BLaER1 treated with 17β-estradiol and CSF1 and Interleukin-3, amounts not matched to agents 10 nM and 100 nM (cell line): Measurements from ENCODE around the gene POLR3K.

Source experiments
- H3K27ac ChIP-seq, 11 experiments: shearing (Covaris generic); formaldehyde crosslinking; 2 replicates each; pipeline ENCODE4 v1.8.1; 2022
- H3K27me3 ChIP-seq, 11 experiments: shearing (Covaris generic); formaldehyde crosslinking; 2 replicates each; pipeline ENCODE4 v1.8.1; 2022
- H3K36me3 ChIP-seq, 11 experiments: shearing (Covaris generic); formaldehyde crosslinking; 2 replicates each; pipeline ENCODE4 v1.8.1; 2022
- H3K4me1 ChIP-seq, 10 experiments: shearing (Covaris generic); formaldehyde crosslinking; 2 replicates each; pipeline ENCODE4 v1.8.1; 2022
- H3K4me2 ChIP-seq, 11 experiments: shearing (Covaris generic); formaldehyde crosslinking; 2 replicates each; pipeline ENCODE4 v1.8.1; 2022
- H3K4me3 ChIP-seq, 10 experiments: shearing (Covaris generic); formaldehyde crosslinking; 2 replicates each; pipeline ENCODE4 v1.8.1; 2022
- H3K9ac ChIP-seq, 11 experiments: shearing (Covaris generic); formaldehyde crosslinking; 2 replicates each; pipeline ENCODE4 v1.8.1; 2022
- H3K9me3 ChIP-seq, 11 experiments: shearing (Covaris generic); formaldehyde crosslinking; replicated peaks in 1 of 11; 2 replicates each; pipeline ENCODE4 v1.8.1; 2022
- H4K20me1 ChIP-seq, 11 experiments: shearing (Covaris generic); formaldehyde crosslinking; 2 replicates each; pipeline ENCODE4 v1.8.1; 2022
- Cebpa-rat ChIP-seq, 11 experiments: shearing (Covaris generic); IDR thresholded peaks; 2 replicates each; pipeline ENCODE4 v1.8.1; 2022

POLR3K gene

GRCh38 chr16:92431-93339 lies 39.3 kb upstream of the POLR3K start:
- Histone ChIP-seq H3K4me2 (no peak overlapping the region), H3K9me3 (no peaks in the 10 kb centered on the region), H3K27me3 (no peaks in the 10 kb centered on the region), H3K27ac (no peak overlapping the region; a peak in 1 of 22 replicates), H3K4me1 (peaks cover 5 to 39% (median 20%) of the 10 kb centered on the region in 10 experiments; a peak in 15 of 20 replicates), H4K20me1 (peaks cover 6 to 87% (median 37%) of the 10 kb centered on the region in 11 experiments; a peak in 18 of 22 replicates), H3K36me3 (peaks cover 62 to 85% (median 73%) of the 10 kb centered on the region in 11 experiments), H3K9ac (no peak overlapping the region; a peak in 1 of 22 replicates), H3K4me3 (no peak overlapping the region)
- no peak for TF ChIP-seq Cebpa-rat (IDR thresholded peaks at IDR 0.05)

GRCh38 chr16:91484-91883 lies 38.1 kb upstream of the POLR3K start:
- Histone ChIP-seq H3K27ac (peak overlapping the region in 1 of 11 experiments; percentile 38; a peak in 2 of 22 replicates), H4K20me1 (peaks cover 0 to 82% (median 34%) of the 10 kb centered on the region in 11 experiments; a peak in 15 of 22 replicates), H3K4me2 (no peak overlapping the region), H3K9ac (peak overlapping the region in 3 of 11 experiments; percentile 33 to 41 (median 35); a peak in 3 of 22 replicates), H3K4me3 (no peak overlapping the region), H3K36me3 (peaks cover 69 to 93% (median 80%) of the 10 kb centered on the region in 11 experiments), H3K27me3 (no peaks in the 10 kb centered on the region), H3K4me1 (peaks cover 5 to 40% (median 27%) of the 10 kb centered on the region in 10 experiments), H3K9me3 (no peaks in the 10 kb centered on the region)
- TF ChIP-seq Cebpa-rat (IDR thresholded peaks at IDR 0.05) = no peak

- no peaks in the 10 kb centered on the region for H3K9me3 ChIP-seq
- TF ChIP-seq Cebpa-rat (IDR thresholded peaks at IDR 0.05) = no peak
- H4K20me1 ChIP-seq = peaks cover 0 to 87% (median 47%) of the 10 kb centered on the region in 11 experiments; a peak in 16 of 22 replicates
- H3K4me3 ChIP-seq = no peak overlapping the region
- peak overlapping the region in 4 of 11 experiments; percentile 7 to 47 (median 18); a peak in 5 of 22 replicates for H3K27ac ChIP-seq
- no peaks in the 10 kb centered on the region for H3K27me3 ChIP-seq
- H3K4me2 ChIP-seq = no peak overlapping the region; a peak in 1 of 22 replicates
- H3K9ac ChIP-seq = peak overlapping the region in 6 of 11 experiments; percentile 7 to 27 (median 14); a peak in 4 of 22 replicates
- peaks cover 23 to 59% (median 45%) of the 10 kb centered on the region in 10 experiments for H3K4me1 ChIP-seq
- peaks cover 75 to 94% (median 80%) of the 10 kb centered on the region in 11 experiments for H3K36me3 ChIP-seq
Measured at GRCh38 chr16:89391-90302, 36.2 kb upstream of the POLR3K start.

GRCh38 chr16:88613-89012 lies 35.2 kb upstream of the POLR3K start:
- no peak for TF ChIP-seq Cebpa-rat (IDR thresholded peaks at IDR 0.05)
- Histone ChIP-seq H3K36me3 (peaks cover 65 to 85% (median 79%) of the 10 kb centered on the region in 11 experiments), H3K27ac (peak overlapping the region in 5 of 11 experiments; percentile 7 to 47 (median 23); a peak in 3 of 22 replicates), H3K9ac (0 out of 22 replicates have a peak overlapping the region, but pooled peaks of 1 of the 11 experiments have one; percentile 7), H3K4me1 (peaks cover 34 to 69% (median 56%) of the 10 kb centered on the region in 10 experiments), H3K4me3 (no peak overlapping the region), H3K4me2 (peak overlapping the region in 4 of 11 experiments; percentile 29 to 52 (median 33); a peak in 5 of 22 replicates), H3K9me3 (no peaks in the 10 kb centered on the region), H4K20me1 (peaks cover 6 to 88% (median 47%) of the 10 kb centered on the region in 11 experiments; a peak in 16 of 22 replicates), H3K27me3 (no peaks in the 10 kb centered on the region)

GRCh38 chr16:86483-86952 lies 33.1 kb upstream of the POLR3K start:
- H3K4me3 ChIP-seq = peak overlapping the region in 2 of 10 experiments; percentile 24 to 50; a peak in 2 of 20 replicates
- no peaks in the 10 kb centered on the region for H3K9me3 ChIP-seq
- peaks cover 6 to 83% (median 35%) of the 10 kb centered on the region in 11 experiments; a peak in 16 of 22 replicates for H4K20me1 ChIP-seq
- H3K4me2 ChIP-seq = peak overlapping the region; percentile 78 to 99 (median 93); a peak in 21 of 22 replicates
- peaks cover 64 to 88% (median 75%) of the 10 kb centered on the region in 11 experiments for H3K36me3 ChIP-seq
- H3K9ac ChIP-seq = peak overlapping the region; percentile 50 to 82 (median 75); a peak in 20 of 22 replicates
- peaks cover 52 to 81% (median 75%) of the 10 kb centered on the region in 10 experiments for H3K4me1 ChIP-seq
- TF ChIP-seq Cebpa-rat (IDR thresholded peaks at IDR 0.05) = no peak
- no peaks in the 10 kb centered on the region for H3K27me3 ChIP-seq
- H3K27ac ChIP-seq = peak overlapping the region in 10 of 11 experiments; percentile 56 to 99 (median 88); a peak in 17 of 22 replicates

- H4K20me1 ChIP-seq = peaks cover 6 to 77% (median 35%) of the 10 kb centered on the region in 11 experiments; a peak in 16 of 22 replicates
- H3K36me3 ChIP-seq = peaks cover 63 to 88% (median 73%) of the 10 kb centered on the region in 11 experiments
- TF ChIP-seq Cebpa-rat (IDR thresholded peaks at IDR 0.05) = no peak
- peak overlapping the region; percentile 78 to 99 (median 93) for H3K4me2 ChIP-seq
- peaks cover 52 to 87% (median 78%) of the 10 kb centered on the region in 10 experiments for H3K4me1 ChIP-seq
- H3K9me3 ChIP-seq = no peaks in the 10 kb centered on the region
- peak overlapping the region in 10 of 11 experiments; percentile 56 to 99 (median 88); a peak in 20 of 22 replicates for H3K27ac ChIP-seq
- peak overlapping the region; percentile 50 to 82 (median 75) for H3K9ac ChIP-seq
- H3K4me3 ChIP-seq = peak overlapping the region in 7 of 10 experiments; percentile 29 to 56 (median 41); a peak in 9 of 20 replicates
- no peaks in the 10 kb centered on the region for H3K27me3 ChIP-seq
Measured at GRCh38 chr16:85865-86264, 32.5 kb upstream of the POLR3K start.

- H3K36me3 ChIP-seq = peaks cover 65 to 88% (median 76%) of the 10 kb centered on the region in 11 experiments
Measured at GRCh38 chr16:85407-85782, 32.0 kb upstream of the POLR3K start.

More at GRCh38 chr16:85407-85782, 32.0 kb upstream of the POLR3K start:
- Histone ChIP-seq H3K27ac (peak overlapping the region; percentile 30 to 99 (median 86); a peak in 20 of 22 replicates), H4K20me1 (peaks cover 6 to 77% (median 35%) of the 10 kb centered on the region in 11 experiments; a peak in 16 of 22 replicates), H3K4me2 (peak overlapping the region; percentile 78 to 99 (median 93)), H3K27me3 (no peaks in the 10 kb centered on the region), H3K4me1 (peaks cover 52 to 92% (median 82%) of the 10 kb centered on the region in 10 experiments), H3K4me3 (peak overlapping the region in 8 of 10 experiments; percentile 26 to 56 (median 40); a peak in 14 of 20 replicates), H3K9me3 (no peaks in the 10 kb centered on the region), H3K9ac (peak overlapping the region; percentile 50 to 82 (median 75))
- no peak for TF ChIP-seq Cebpa-rat (IDR thresholded peaks at IDR 0.05)
